GM19240 (cell line): ENCODE measurements around the gene PPM1L.
"Not testable (repeated sequence)": the region's sequence is repeated elsewhere in the genome, so short reads cannot be mapped to it uniquely, and the experiment has no call there.

Source experiments
- DNase-seq: peaks from one replicate; pipeline ENCODE4 v3.0.0; 2011; ENCODE audit warnings: low spot score; ENCODE audit not compliant: insufficient read length

PPM1L gene

GRCh38 chr3:160755776-160756304 is at the start of gene PPM1L:
TSS of gene PPM1L (plus strand) at chr3:160756231.
- DNase-seq, result peak; percentile 3

- DNase-seq, result no peak
These were observed 48.7 kb upstream of the PPM1L start for GRCh38 chr3:160707187-160707794.

- DNase-seq, result no peak
These were observed 46.4 kb upstream of the PPM1L start for GRCh38 chr3:160709477-160710182.

- DNase-seq, result not testable (repeated sequence)
These were observed 42.9 kb upstream of the PPM1L start for GRCh38 chr3:160713144-160713543.

GRCh38 chr3:160719710-160720109 is 36.3 kb upstream of the PPM1L start:
- no peak for DNase-seq

- no peak for DNase-seq
These were observed 35.8 kb upstream of the PPM1L start for GRCh38 chr3:160720123-160720746.

GRCh38 chr3:160722331-160722730 is 33.7 kb upstream of the PPM1L start:
- DNase-seq, result no peak

- no peak for DNase-seq
These were observed 30.7 kb upstream of the PPM1L start for GRCh38 chr3:160725338-160725737.

- DNase-seq, result no peak
These were observed 20.2 kb upstream of the PPM1L start for GRCh38 chr3:160735826-160736225.

GRCh38 chr3:160738048-160738447 is 18.0 kb upstream of the PPM1L start:
- no peak for DNase-seq

- no peak for DNase-seq
These were observed 17.0 kb upstream of the PPM1L start for GRCh38 chr3:160739079-160739478.

- DNase-seq, result no peak
These were observed 9.1 kb upstream of the PPM1L start for GRCh38 chr3:160746976-160747375.

- DNase-seq, result no peak
These were observed 8.6 kb upstream of the PPM1L start for GRCh38 chr3:160747422-160747821.

GRCh38 chr3:160748231-160748630 is 7.8 kb upstream of the PPM1L start:
- DNase-seq, result no peak

- no peak for DNase-seq
These were observed 7.2 kb upstream of the PPM1L start for GRCh38 chr3:160748787-160749186.

GRCh38 chr3:160753953-160754352 is 2.1 kb upstream of the PPM1L start:
- DNase-seq, result no peak

- no peak for DNase-seq
These were observed 1.6 kb upstream of the PPM1L start for GRCh38 chr3:160754371-160754854.

- peak; percentile 67 for DNase-seq
These were observed 930 bp upstream of the PPM1L start for GRCh38 chr3:160754855-160755747.

- DNase-seq, result no peak
These were observed 1.4 kb downstream of the PPM1L start for GRCh38 chr3:160757233-160758106.

GRCh38 chr3:160758929-160759577 is 3.0 kb downstream of the PPM1L start:
- DNase-seq, result no peak
